Testis (tissue), 3 donors: ENCODE measurements around the gene P4HA3. TPM values are rescaled to one million over a fixed set of nuclear protein-coding genes. Genes with fewer than 3 reads are reported as not detected.

Source experiments
- DNase-seq: peaks from one replicate; pipeline ENCODE4 v3.0.0-alpha.2; 2019
- H3K27ac ChIP-seq, 2 donors: fragments of 200-600 bp; sonication (generic); one replicate each; pipeline ENCODE4 v1.5.1; 2019
- H3K27me3 ChIP-seq: fragments of 200-600 bp; sonication (generic); one replicate; pipeline ENCODE4 v1.5.1; 2019
- H3K36me3 ChIP-seq: fragments of 200-600 bp; sonication (generic); one replicate; pipeline ENCODE4 v1.5.1; 2017; ENCODE audit warnings: low read depth; ENCODE audit errors: missing control alignments
- H3K4me1 ChIP-seq: fragments of 200-600 bp; sonication (generic); one replicate; pipeline ENCODE4 v1.5.1; 2019
- H3K4me3 ChIP-seq, 2 donors: fragments of 200-600 bp; sonication (generic); one replicate each; pipeline ENCODE4 v1.5.1; 2017 to 2019
- H3K9me3 ChIP-seq: fragments of 200-600 bp; sonication (generic); one replicate; pipeline ENCODE4 v1.5.1; 2017
- POLR2A ChIP-seq: fragments of 450-650 bp; IDR thresholded peaks from one replicate; pipeline ENCODE4 v1.6.1; 2017; ENCODE audit warnings: antibody characterized with exemption, mild to moderate bottlenecking, moderate library complexity
- WGBS, 2 donors: methylation state at CpG; one replicate each; pipeline ENCODE4 v1.1.5; 2018; 5-methylcytosine and 5-hydroxymethylcytosine counted together
- intact Hi-C: fragments of 100-400 bp; cut with DNase I; formaldehyde crosslinking; loops from one replicate; pipeline ENCODE4 v1.15.1; 2023; ENCODE audit warnings: low total_unique reads
- polyA plus RNA-seq: library from polyadenylated mRNA; stranded (reverse); fragments of 350-450 nt; fragmentation: Illumina TruSeq; extraction: RNeasy Lipid Tissue Mini Kit (QIAGEN cat#74804); gene quantifications from one replicate; pipeline ENCODE4 v1.2.3, GENCODE V29; 2014; ENCODE audit warnings: low read depth, low replicate concordance; ENCODE audit not compliant: insufficient read depth
- total RNA-seq, 2 donors: library from RNA; depleted of rRNA; stranded (reverse); fragments of >200 nt; gene quantifications; one replicate each; pipeline ENCODE4 v1.2.3, GENCODE V29; 2016
- TF ChIP-seq, protein P1 (sequence below), 3 experiments: fragments of 450-650 bp in 2 of 3; fragments of 200-600 bp in 1 of 3; sonication (generic) in 1 of 3; IDR thresholded peaks; one replicate each; pipeline ENCODE4 v1.5.1; 2016 to 2019; ENCODE audit warnings: antibody characterized with exemption in 3 of 3, mild to moderate bottlenecking in 2 of 3, moderate library complexity in 1 of 3

Gene P4HA3
- total and polyA plus RNA-seq, 3 donors from 2014 or later = 4.8 to 8.1 (median 4.9) TPM

- H3K9me3 ChIP-seq = no peaks in the 10 kb centered on the region
- no peak for TF ChIP-seq POLR2A
- TF ChIP-seq, protein P1, sequence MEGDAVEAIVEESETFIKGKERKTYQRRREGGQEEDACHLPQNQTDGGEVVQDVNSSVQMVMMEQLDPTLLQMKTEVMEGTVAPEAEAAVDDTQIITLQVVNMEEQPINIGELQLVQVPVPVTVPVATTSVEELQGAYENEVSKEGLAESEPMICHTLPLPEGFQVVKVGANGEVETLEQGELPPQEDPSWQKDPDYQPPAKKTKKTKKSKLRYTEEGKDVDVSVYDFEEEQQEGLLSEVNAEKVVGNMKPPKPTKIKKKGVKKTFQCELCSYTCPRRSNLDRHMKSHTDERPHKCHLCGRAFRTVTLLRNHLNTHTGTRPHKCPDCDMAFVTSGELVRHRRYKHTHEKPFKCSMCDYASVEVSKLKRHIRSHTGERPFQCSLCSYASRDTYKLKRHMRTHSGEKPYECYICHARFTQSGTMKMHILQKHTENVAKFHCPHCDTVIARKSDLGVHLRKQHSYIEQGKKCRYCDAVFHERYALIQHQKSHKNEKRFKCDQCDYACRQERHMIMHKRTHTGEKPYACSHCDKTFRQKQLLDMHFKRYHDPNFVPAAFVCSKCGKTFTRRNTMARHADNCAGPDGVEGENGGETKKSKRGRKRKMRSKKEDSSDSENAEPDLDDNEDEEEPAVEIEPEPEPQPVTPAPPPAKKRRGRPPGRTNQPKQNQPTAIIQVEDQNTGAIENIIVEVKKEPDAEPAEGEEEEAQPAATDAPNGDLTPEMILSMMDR (IDR thresholded peaks at IDR 0.05) = no peak
- H3K36me3 ChIP-seq = no peaks in the 10 kb centered on the region
- H3K4me3 ChIP-seq = no peak overlapping the region
- 100% methylated on average over 1 of the region's 1 CpG; no CpG with 5 or more reads in 1 of the 2 donors for WGBS, 2 donors
- DNase-seq = no peak
- no peak overlapping the region for H3K27ac ChIP-seq
- H3K4me1 ChIP-seq = no peaks in the 10 kb centered on the region
- intact Hi-C loops = no loop called here
- no peaks in the 10 kb centered on the region for H3K27me3 ChIP-seq
These were observed 46.2 kb downstream of the P4HA3 start for GRCh38 chr11:74265256-74265655.

GRCh38 chr11:74262725-74263124 is 48.7 kb downstream of the P4HA3 start:
- H3K36me3 ChIP-seq = no peaks in the 10 kb centered on the region
- H3K27me3 ChIP-seq = no peaks in the 10 kb centered on the region
- no peaks in the 10 kb centered on the region for H3K9me3 ChIP-seq
- no peak overlapping the region for H3K4me3 ChIP-seq
- no peak for DNase-seq
- intact Hi-C loops = no loop called here
- TF ChIP-seq, protein P1 (IDR thresholded peaks at IDR 0.05) = no peak
- TF ChIP-seq POLR2A = no peak
- H3K4me1 ChIP-seq = peaks cover 1% of the 10 kb centered on the region
- H3K27ac ChIP-seq = no peak overlapping the region
- 87 to 92% methylated on average over 2 of the region's 2 CpGs for WGBS, 2 donors

DNA sequence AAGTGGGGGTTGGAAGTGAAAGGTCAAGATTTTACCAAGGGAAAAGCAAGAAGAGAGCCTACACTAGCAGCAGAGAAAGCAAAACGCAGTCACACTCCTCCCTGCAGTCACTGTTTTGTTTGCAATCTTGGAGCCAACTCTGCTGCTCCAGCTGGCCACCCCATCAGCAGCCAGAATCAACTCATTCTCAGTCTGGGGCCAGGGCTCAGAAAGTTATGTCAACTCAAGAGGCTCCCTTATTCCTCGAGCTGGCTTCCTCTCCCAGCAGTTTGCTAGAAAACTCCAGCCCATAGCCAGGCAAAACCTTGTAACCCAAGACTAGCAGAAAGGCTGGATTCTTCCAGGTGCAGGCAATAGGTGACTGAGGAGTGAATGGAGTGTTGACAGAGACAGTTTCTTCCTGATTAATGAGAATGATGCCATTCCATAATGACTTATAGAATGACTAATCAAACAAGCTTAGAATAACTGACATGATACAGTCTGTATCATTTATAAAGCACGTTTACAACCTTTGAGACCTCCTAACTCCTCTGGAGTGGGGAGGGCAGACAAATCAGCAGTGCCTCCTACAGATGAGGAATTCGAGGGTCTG is 53.4 kb downstream of the P4HA3 start:
- Histone ChIP-seq H3K4me3 (no peak overlapping the region), H3K9me3 (no peaks in the 10 kb centered on the region), H3K27me3 (no peaks in the 10 kb centered on the region), H3K36me3 (no peaks in the 10 kb centered on the region), H3K27ac (no peak overlapping the region), H3K4me1 (peaks cover 7% of the 10 kb centered on the region)
- intact Hi-C loops = loop anchor here (10.0 kb wide), 1 partner anchor 187 kb away; no protein-coding TSS in a partner anchor
- peak; percentile 71 for DNase-seq
- WGBS, 2 donors = 40 to 50% methylated on average over 4 of the region's 4 CpGs
- TF ChIP-seq POLR2A = no peak
- TF ChIP-seq, protein P1 (IDR thresholded peaks at IDR 0.05) = no peak

DNA sequence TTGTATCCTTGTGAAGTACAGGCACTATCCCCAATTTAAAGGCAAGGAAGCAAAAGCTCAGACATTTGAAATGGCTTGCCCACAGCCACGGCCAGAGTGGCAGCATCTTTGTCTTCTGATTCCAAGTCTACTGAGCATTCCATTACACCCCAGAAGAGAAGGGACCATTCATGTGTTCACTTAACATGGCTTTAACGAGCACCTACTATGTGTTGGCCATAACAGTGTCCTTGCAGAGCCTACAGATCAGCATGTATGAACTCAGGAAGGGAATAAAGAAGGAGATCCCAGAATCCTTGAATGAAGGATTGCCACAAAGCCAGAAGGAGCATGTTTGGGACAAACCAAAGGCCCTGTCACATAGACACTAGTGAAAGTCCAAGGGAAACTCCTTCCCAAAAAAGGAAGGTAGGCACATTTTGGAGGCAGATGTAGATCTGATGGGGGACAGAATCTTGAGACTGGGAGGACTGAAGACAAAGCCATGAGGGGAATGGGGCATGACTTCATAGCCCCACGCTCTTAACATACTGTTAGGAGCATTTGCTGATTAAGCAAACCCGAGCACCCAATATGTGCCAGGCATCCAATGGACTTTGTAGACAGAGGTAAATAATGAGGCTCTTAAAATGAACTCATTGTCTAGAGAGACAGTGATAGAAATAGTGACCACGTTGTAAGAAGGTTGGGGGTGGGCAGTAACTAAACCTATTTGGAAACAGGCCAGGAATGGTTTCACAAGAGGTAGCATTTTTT is 54.9 kb downstream of the P4HA3 start:
- no peak overlapping the region for H3K27ac ChIP-seq
- intact Hi-C loops = loop anchor here (10.0 kb wide), 1 partner anchor 188 kb away; no protein-coding TSS in a partner anchor
- no peak overlapping the region for H3K4me3 ChIP-seq
- H3K4me1 ChIP-seq = peaks cover 7% of the 10 kb centered on the region
- no peaks in the 10 kb centered on the region for H3K9me3 ChIP-seq
- no peaks in the 10 kb centered on the region for H3K36me3 ChIP-seq
- TF ChIP-seq POLR2A = no peak
- TF ChIP-seq, protein P1 (IDR thresholded peaks at IDR 0.05) = no peak
- 84 to 86% methylated on average over 5 of the region's 5 CpGs for WGBS, 2 donors
- DNase-seq = no peak
- H3K27me3 ChIP-seq = no peaks in the 10 kb centered on the region
